PFSK-1 (cell line): ENCODE measurements around the gene DOCK10.

Experiments
- POLR2AphosphoS5 ChIP-seq: IDR thresholded peaks from 2 replicates; pipeline ENCODE4 v1.6.1; 2012; ENCODE audit warnings: low read depth, mild to moderate bottlenecking, control low read depth, low read length, moderate library complexity
- SIN3A ChIP-seq: IDR thresholded peaks from 2 replicates; pipeline ENCODE4 v1.6.1; 2012; ENCODE audit warnings: mild to moderate bottlenecking, low read length, moderate library complexity, borderline replicate concordance; ENCODE audit not compliant: insufficient read depth
- TAF1 ChIP-seq: IDR thresholded peaks from 2 replicates; pipeline ENCODE4 v1.6.1; 2012; ENCODE audit warnings: low read length, control low read depth, borderline replicate concordance; ENCODE audit not compliant: insufficient read depth
- TF ChIP-seq, protein P1 (sequence below), 2 experiments: IDR thresholded peaks; 2 replicates each; pipeline versions ENCODE4 v1.6.1 to v1.8.0; 2011 to 2012; ENCODE audit warnings: low read depth in 2 of 2, low read length in 2 of 2, control low read depth in 1 of 2, inconsistent platforms in 1 of 2, mild to moderate bottlenecking in 1 of 2, moderate library complexity in 1 of 2; ENCODE audit not compliant: insufficient read depth in 1 of 2

DNA sequence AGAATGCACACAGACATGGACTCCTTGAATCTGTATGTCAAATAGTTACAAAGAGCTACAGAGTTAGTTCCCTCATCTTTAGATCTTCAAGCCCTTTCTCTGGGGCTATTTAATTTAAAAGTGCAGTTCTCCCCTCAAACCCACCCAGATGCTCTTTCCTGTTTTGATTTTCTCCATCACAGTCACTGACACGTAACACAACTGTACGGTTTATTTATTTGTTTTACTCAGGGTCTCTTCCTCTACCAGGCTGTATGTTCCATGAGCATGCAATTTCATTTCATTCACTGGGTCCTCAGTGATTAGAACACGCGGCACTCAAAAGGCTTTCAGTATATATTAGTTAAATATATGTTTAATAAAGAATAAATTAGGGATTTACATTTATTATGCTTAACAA lies 94.7 kb downstream of the DOCK10 start:
- TF ChIP-seq TAF1, result no peak
- TF ChIP-seq SIN3A, result no peak
- TF ChIP-seq, protein P1, sequence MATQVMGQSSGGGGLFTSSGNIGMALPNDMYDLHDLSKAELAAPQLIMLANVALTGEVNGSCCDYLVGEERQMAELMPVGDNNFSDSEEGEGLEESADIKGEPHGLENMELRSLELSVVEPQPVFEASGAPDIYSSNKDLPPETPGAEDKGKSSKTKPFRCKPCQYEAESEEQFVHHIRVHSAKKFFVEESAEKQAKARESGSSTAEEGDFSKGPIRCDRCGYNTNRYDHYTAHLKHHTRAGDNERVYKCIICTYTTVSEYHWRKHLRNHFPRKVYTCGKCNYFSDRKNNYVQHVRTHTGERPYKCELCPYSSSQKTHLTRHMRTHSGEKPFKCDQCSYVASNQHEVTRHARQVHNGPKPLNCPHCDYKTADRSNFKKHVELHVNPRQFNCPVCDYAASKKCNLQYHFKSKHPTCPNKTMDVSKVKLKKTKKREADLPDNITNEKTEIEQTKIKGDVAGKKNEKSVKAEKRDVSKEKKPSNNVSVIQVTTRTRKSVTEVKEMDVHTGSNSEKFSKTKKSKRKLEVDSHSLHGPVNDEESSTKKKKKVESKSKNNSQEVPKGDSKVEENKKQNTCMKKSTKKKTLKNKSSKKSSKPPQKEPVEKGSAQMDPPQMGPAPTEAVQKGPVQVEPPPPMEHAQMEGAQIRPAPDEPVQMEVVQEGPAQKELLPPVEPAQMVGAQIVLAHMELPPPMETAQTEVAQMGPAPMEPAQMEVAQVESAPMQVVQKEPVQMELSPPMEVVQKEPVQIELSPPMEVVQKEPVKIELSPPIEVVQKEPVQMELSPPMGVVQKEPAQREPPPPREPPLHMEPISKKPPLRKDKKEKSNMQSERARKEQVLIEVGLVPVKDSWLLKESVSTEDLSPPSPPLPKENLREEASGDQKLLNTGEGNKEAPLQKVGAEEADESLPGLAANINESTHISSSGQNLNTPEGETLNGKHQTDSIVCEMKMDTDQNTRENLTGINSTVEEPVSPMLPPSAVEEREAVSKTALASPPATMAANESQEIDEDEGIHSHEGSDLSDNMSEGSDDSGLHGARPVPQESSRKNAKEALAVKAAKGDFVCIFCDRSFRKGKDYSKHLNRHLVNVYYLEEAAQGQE (IDR thresholded peaks at IDR 0.05; ENCODE audit: insufficient read depth in 1 of 2, low read depth in 2 of 2, low read length in 2 of 2), result no peak
- no peak for TF ChIP-seq POLR2AphosphoS5
